CD14-positive monocyte (primary cell): ENCODE data around the gene FOXO3. TPM values are rescaled to one million over a fixed set of nuclear protein-coding genes. Genes with fewer than 3 reads are reported as not detected.

Source experiments
- DNase-seq, 3 donors: peaks; one replicate each; pipeline ENCODE4 v3.0.0-alpha.2; 2011 to 2022
- H2AFZ ChIP-seq: 2 replicates; pipeline ENCODE4 v1.6.0; 2012; ENCODE audit warnings: mild to moderate bottlenecking, low read depth, low read length, inconsistent platforms; ENCODE audit not compliant: insufficient read depth, poor library complexity, severe bottlenecking
- H3K27ac ChIP-seq, 2 donors: 1 replicate in 1 of 2; 2 replicates in 1 of 2; pipeline ENCODE4 v1.5.1; 2012 to 2013; ENCODE audit warnings: low read length in 2 of 2, control low read depth in 1 of 2, inconsistent platforms in 1 of 2, low read depth in 1 of 2, mild to moderate bottlenecking in 1 of 2
- H3K27me3 ChIP-seq, 2 donors: one replicate each; pipeline versions ENCODE4 v1.6.0 to v1.6.1; 2011 to 2013; ENCODE audit warnings: low read length in 2 of 2; ENCODE audit not compliant: control insufficient read depth in 2 of 2, insufficient read depth in 2 of 2
- H3K36me3 ChIP-seq, 2 donors: replicated peaks in 1 of 2; 1 replicate in 1 of 2; 2 replicates in 1 of 2; pipeline versions ENCODE4 v1.5.1 to v1.6.1; 2012 to 2013; ENCODE audit warnings: low read length in 2 of 2, control low read depth in 1 of 2, inconsistent platforms in 1 of 2, mild to moderate bottlenecking in 1 of 2; ENCODE audit not compliant: insufficient read depth in 2 of 2, control insufficient read depth in 1 of 2
- H3K4me1 ChIP-seq, 2 donors: 1 replicate in 1 of 2; 2 replicates in 1 of 2; pipeline versions ENCODE4 v1.5.1 to v1.6.1; 2012 to 2013; ENCODE audit warnings: low read length in 2 of 2, control low read depth in 1 of 2, inconsistent platforms in 1 of 2, mild to moderate bottlenecking in 1 of 2, moderate library complexity in 1 of 2; ENCODE audit not compliant: insufficient read depth in 2 of 2, control insufficient read depth in 1 of 2
- H3K4me2 ChIP-seq: replicated peaks from 2 replicates; pipeline ENCODE3; 2012; ENCODE audit warnings: low read length, moderate library complexity, mild to moderate bottlenecking; ENCODE audit not compliant: poor library complexity, severe bottlenecking; ENCODE audit errors: extremely low read depth
- H3K4me3 ChIP-seq, 3 experiments: fragments of 200-600 bp in 1 of 3; sonication (generic) in 1 of 3; replicated peaks in 1 of 3; 1 replicate in 2 of 3; 2 replicates in 1 of 3; pipeline ENCODE4 v1.5.1; 2011 to 2013; ENCODE audit warnings: low read length in 3 of 3, mild to moderate bottlenecking in 3 of 3, control low read depth in 2 of 3, low read depth in 2 of 3, inconsistent platforms in 1 of 3, moderate library complexity in 1 of 3
- H3K79me2 ChIP-seq: 2 replicates; pipeline ENCODE4 v1.6.0; 2012; ENCODE audit warnings: mild to moderate bottlenecking, control low read depth, inconsistent platforms, low read length, moderate library complexity; ENCODE audit not compliant: insufficient read depth
- H3K9ac ChIP-seq: 2 replicates; pipeline ENCODE4 v1.6.0; 2017; ENCODE audit warnings: low read length, mild to moderate bottlenecking; ENCODE audit not compliant: insufficient read depth, poor library complexity, severe bottlenecking
- H3K9me3 ChIP-seq, 2 donors: replicated peaks in 1 of 2; 1 replicate in 1 of 2; 2 replicates in 1 of 2; pipeline versions ENCODE4 v1.5.1 to v1.6.1; 2012 to 2013; ENCODE audit warnings: low read length in 2 of 2, control low read depth in 1 of 2; ENCODE audit not compliant: control insufficient read depth in 1 of 2, insufficient read depth in 1 of 2
- H4K20me1 ChIP-seq: 2 replicates; pipeline ENCODE4 v1.6.0; 2012; ENCODE audit warnings: mild to moderate bottlenecking, low read length, control low read depth, moderate library complexity; ENCODE audit not compliant: insufficient read depth
- H3K27ac Mint-ChIP-seq, 7 donors: one replicate each; pipeline ENCODE4 v1.8.0; 2020; ENCODE audit warnings: mild to moderate bottlenecking in 7 of 7, mixed read lengths in 7 of 7, moderate library complexity in 6 of 7, inconsistent platforms in 2 of 7
- H3K27me3 Mint-ChIP-seq, 3 donors: one replicate each; pipeline ENCODE4 v1.8.0; 2021 to 2022; ENCODE audit warnings: low read depth in 3 of 3, mild to moderate bottlenecking in 3 of 3, mixed read lengths in 3 of 3, moderate library complexity in 3 of 3, inconsistent platforms in 1 of 3
- H3K36me3 Mint-ChIP-seq, 2 donors: one replicate each; pipeline ENCODE4 v1.8.0; 2020; ENCODE audit warnings: mixed read lengths in 2 of 2, inconsistent platforms in 1 of 2, mild to moderate bottlenecking in 1 of 2
- H3K4me1 Mint-ChIP-seq: one replicate; pipeline ENCODE4 v1.8.0; 2020; ENCODE audit warnings: mild to moderate bottlenecking, mixed read lengths
- H3K4me3 Mint-ChIP-seq, 2 donors: one replicate each; pipeline ENCODE4 v1.8.0; 2020; ENCODE audit warnings: mild to moderate bottlenecking in 2 of 2, mixed read lengths in 2 of 2, moderate library complexity in 1 of 2
- H3K9me3 Mint-ChIP-seq, 7 donors: one replicate each; pipeline ENCODE4 v1.8.0; 2020 to 2022; ENCODE audit warnings: mixed read lengths in 7 of 7, mild to moderate bottlenecking in 6 of 7, moderate library complexity in 6 of 7, inconsistent platforms in 2 of 7
- CTCF ChIP-seq: fragments of 200-600 bp; IDR thresholded peaks from one replicate; pipeline ENCODE4 v1.8.0; 2022; ENCODE audit warnings: antibody characterized with exemption, mild to moderate bottlenecking
- WGBS: methylation state at CpG from one replicate; pipeline ENCODE4 v1.1.5; 2013; ENCODE audit warnings: missing lambda C conversion rate; ENCODE audit not compliant: insufficient coverage; 5-methylcytosine and 5-hydroxymethylcytosine counted together
- intact Hi-C, 2 donors: fragments of 100-400 bp; cut with micrococcal nuclease; formaldehyde crosslinking; loops; one replicate each; pipeline versions ENCODE4 v1.15.0 to v1.15.1; 2023
- polyA plus RNA-seq, 3 donors: library from polyadenylated mRNA; depleted of rRNA in 1 of 3; unstranded in 2 of 3; stranded (reverse) in 1 of 3; fragments of 300-500 nt in 2 of 3; fragments of >200 nt in 1 of 3; fragmentation: Illumina TruSeq in 2 of 3; gene quantifications; 1 replicate in 2 of 3; 2 replicates in 1 of 3; pipeline ENCODE4 v1.2.3, GENCODE V29; 2012 to 2021

Gene FOXO3
- polyA plus RNA-seq, 3 donors: 15.4 to 23.2 (median 17.5) TPM

GRCh38 chr6:108549241-108549640, 11.5 kb upstream of the FOXO3 start:
- H4K20me1 ChIP-seq: no peaks in the 10 kb centered on the region
- H3K9ac ChIP-seq: no peak overlapping the region
- Mint-ChIP-seq H3K9me3 (peaks cover 0 to 2% (median 0%) of the 10 kb centered on the region in 7 donors), H3K4me3 (no peak overlapping the region), H3K4me1 (peaks cover 30% of the 10 kb centered on the region), H3K36me3 (no peaks in the 10 kb centered on the region), H3K27ac (no peak overlapping the region), H3K27me3 (peaks cover 0 to 2% (median 0%) of the 10 kb centered on the region in 3 donors)
- intact Hi-C loops: loop anchor here in 1 of 2 donors (10.0 kb wide), 1 partner anchor 236 kb away; no protein-coding TSS in a partner anchor
- H3K4me1 ChIP-seq: peaks cover 6 to 7% of the 10 kb centered on the region in 2 donors
- no peak overlapping the region for H3K27ac ChIP-seq
- no peaks in the 10 kb centered on the region for H3K9me3 ChIP-seq
- WGBS: no CpG with 5 or more reads among the region's 1 CpG
- no peak overlapping the region for H3K4me2 ChIP-seq
- no peak for TF ChIP-seq CTCF
- H3K27me3 ChIP-seq: no peaks in the 10 kb centered on the region
- no peak for DNase-seq
- H3K36me3 ChIP-seq: no peaks in the 10 kb centered on the region
- no peak overlapping the region for H3K4me3 ChIP-seq
- H3K79me2 ChIP-seq: no peaks in the 10 kb centered on the region
- no peak overlapping the region for H2AFZ ChIP-seq

GRCh38 chr6:108549741-108550140, 11.0 kb upstream of the FOXO3 start:
- no peaks in the 10 kb centered on the region for H4K20me1 ChIP-seq
- Mint-ChIP-seq H3K27ac (peak overlapping the region in 1 of 7 donors; percentile 41), H3K4me3 (no peak overlapping the region), H3K36me3 (no peaks in the 10 kb centered on the region), H3K27me3 (peaks cover 0 to 2% (median 0%) of the 10 kb centered on the region in 3 donors), H3K4me1 (peaks cover 27% of the 10 kb centered on the region), H3K9me3 (peaks cover 0 to 2% (median 0%) of the 10 kb centered on the region in 7 donors)
- H3K9ac ChIP-seq: no peak overlapping the region
- H3K4me2 ChIP-seq: no peak overlapping the region
- no peak for TF ChIP-seq CTCF
- no peaks in the 10 kb centered on the region for H3K9me3 ChIP-seq
- no peak overlapping the region for H2AFZ ChIP-seq
- H3K4me1 ChIP-seq: peaks cover 6 to 7% of the 10 kb centered on the region in 2 donors
- intact Hi-C loops: loop anchor here in 1 of 2 donors (10.0 kb wide), 1 partner anchor 235 kb away; no protein-coding TSS in a partner anchor
- H3K36me3 ChIP-seq: no peaks in the 10 kb centered on the region
- no peaks in the 10 kb centered on the region for H3K27me3 ChIP-seq
- H3K79me2 ChIP-seq: no peaks in the 10 kb centered on the region
- WGBS: 100% methylated on average over 2 of the region's 3 CpGs
- no peak overlapping the region for H3K4me3 ChIP-seq
- H3K27ac ChIP-seq: no peak overlapping the region
- DNase-seq: peak in 2 of 3 donors; percentile 14 to 21
